GM23338 (cell line): ENCODE results near the gene PRMT7. TPM values are rescaled to one million over a fixed set of nuclear protein-coding genes. Genes with fewer than 3 reads are reported as not detected.

Source experiments
- ATAC-seq: fragments of 200-7000 bp; cut with Tn5 transposase; 3 replicates; pipeline ENCODE4 v1.9.1; 2020
- DNase-seq: peaks from one replicate; pipeline ENCODE4 v3.0.0-alpha.2; 2015; ENCODE audit warnings: low spot score
- H2AFZ ChIP-seq: fragments of 200-600 bp; sonication (generic); 2 replicates; pipeline ENCODE4 v1.8.0; 2016; ENCODE audit warnings: antibody characterized with exemption, mild to moderate bottlenecking, moderate library complexity
- H3F3A ChIP-seq: fragments of 200-600 bp; sonication (generic); replicated peaks from 2 replicates; pipeline ENCODE4 v1.8.0; 2017; ENCODE audit warnings: antibody characterized with exemption, mixed run types, low read depth
- H3K27ac ChIP-seq: fragments of 200-600 bp; sonication (generic); 2 replicates; pipeline ENCODE4 v1.6.1; 2016; ENCODE audit warnings: low read depth
- H3K27me3 ChIP-seq: fragments of 200-600 bp; sonication (generic); 2 replicates; pipeline ENCODE4 v1.8.0; 2016; ENCODE audit warnings: mild to moderate bottlenecking, mixed run types, moderate library complexity; ENCODE audit not compliant: insufficient read depth
- H3K36me3 ChIP-seq: fragments of 200-600 bp; sonication (generic); 2 replicates; pipeline ENCODE4 v1.8.0; 2016; ENCODE audit warnings: mild to moderate bottlenecking; ENCODE audit not compliant: insufficient read depth
- H3K4me1 ChIP-seq: fragments of 200-600 bp; sonication (generic); 2 replicates; pipeline ENCODE4 v1.8.0; 2016; ENCODE audit warnings: mild to moderate bottlenecking, moderate library complexity; ENCODE audit not compliant: insufficient read depth
- H3K4me2 ChIP-seq: fragments of 200-600 bp; sonication (generic); 2 replicates; pipeline ENCODE4 v1.7.1; 2017; ENCODE audit warnings: mixed run types
- H3K4me3 ChIP-seq: fragments of 200-600 bp; sonication (generic); 2 replicates; pipeline ENCODE4 v1.6.1; 2016; ENCODE audit warnings: mixed run types
- H3K79me2 ChIP-seq: fragments of 200-600 bp; sonication (generic); replicated peaks from 2 replicates; pipeline ENCODE4 v1.8.0; 2017; ENCODE audit warnings: mild to moderate bottlenecking; ENCODE audit not compliant: insufficient read depth
- H3K9me2 ChIP-seq: fragments of 200-600 bp; sonication (generic); 2 replicates; pipeline ENCODE4 v1.8.0; 2017; ENCODE audit not compliant: insufficient read depth
- H4K20me1 ChIP-seq: fragments of 200-600 bp; sonication (generic); replicated peaks from 2 replicates; pipeline ENCODE4 v1.8.0; 2017; ENCODE audit warnings: mild to moderate bottlenecking; ENCODE audit not compliant: insufficient read depth
- H3K27ac Mint-ChIP-seq: 2 replicates; pipeline ENCODE4 v1.8.0; 2020; ENCODE audit warnings: inconsistent platforms, mild to moderate bottlenecking, moderate library complexity, mixed read lengths
- H3K27me3 Mint-ChIP-seq: 3 replicates; pipeline ENCODE4 v1.8.0; 2022; ENCODE audit warnings: low read depth, mild to moderate bottlenecking, moderate library complexity, mixed read lengths, inconsistent platforms; ENCODE audit not compliant: insufficient read depth, poor library complexity
- H3K36me3 Mint-ChIP-seq: 3 replicates; pipeline ENCODE4 v1.8.0; 2021; ENCODE audit warnings: low read depth, mild to moderate bottlenecking, inconsistent platforms, moderate library complexity, mixed read lengths
- H3K4me1 Mint-ChIP-seq: 3 replicates; pipeline ENCODE4 v1.8.0; 2020; ENCODE audit warnings: mild to moderate bottlenecking, inconsistent platforms, mixed read lengths
- H3K4me3 Mint-ChIP-seq: 3 replicates; pipeline ENCODE4 v1.8.0; 2021; ENCODE audit warnings: moderate library complexity, mild to moderate bottlenecking, inconsistent platforms, mixed read lengths
- H3K9me3 Mint-ChIP-seq: 3 replicates; pipeline ENCODE4 v1.8.0; 2020; ENCODE audit warnings: moderate library complexity, mild to moderate bottlenecking, inconsistent platforms, mixed read lengths
- CREB1 ChIP-seq: fragments of 250-450 bp; sonication (Bioruptor Pico); IDR thresholded peaks from 2 replicates; pipeline ENCODE4 v1.5.0; 2020; ENCODE audit warnings: low read depth, mild to moderate bottlenecking, moderate library complexity
- EZH2 ChIP-seq: fragments of 200-600 bp; sonication (generic); IDR thresholded peaks from one replicate; pipeline ENCODE4 v1.8.0; 2017; ENCODE audit warnings: antibody characterized with exemption, mild to moderate bottlenecking, low read depth; ENCODE audit not compliant: unreplicated experiment
- JUNB ChIP-seq: IDR thresholded peaks from one replicate; pipeline ENCODE4 v1.6.1; 2016; ENCODE audit warnings: antibody characterized with exemption; ENCODE audit not compliant: unreplicated experiment
- NANOG ChIP-seq: IDR thresholded peaks from 2 replicates; pipeline ENCODE4 v1.6.1; 2016; ENCODE audit warnings: antibody characterized with exemption, borderline replicate concordance
- ZNF331 ChIP-seq: fragments of 250-450 bp; sonication (Bioruptor Pico); IDR thresholded peaks from 2 replicates; pipeline ENCODE4 v1.5.0; 2020; ENCODE audit warnings: low read depth, mild to moderate bottlenecking, moderate library complexity
- polyA plus RNA-seq: library from polyadenylated mRNA; unstranded; fragments of >200 nt; fragmentation: Nextera tagmentation; extraction: Ambion mirVana; gene quantifications from 2 replicates; pipeline ENCODE4 v1.2.1, GENCODE V29; 2016
- total RNA-seq: library from RNA; depleted of rRNA; stranded (reverse); fragments of >200 nt; shearing (Covaris generic); gene quantifications from 2 replicates; pipeline ENCODE4 v1.2.3, GENCODE V29; 2014
- TF ChIP-seq, protein P1 (sequence below), 2 experiments: fragments of 200-600 bp in 1 of 2; sonication (generic) in 1 of 2; conservative IDR thresholded peaks; 2 replicates each; pipeline versions ENCODE4 v1.5.1 to v1.6.1; 2016 to 2017; ENCODE audit warnings: antibody characterized with exemption in 2 of 2, low read depth in 2 of 2, mild to moderate bottlenecking in 2 of 2, moderate library complexity in 1 of 2
- TF ChIP-seq, protein P2 (sequence below): IDR thresholded peaks from one replicate; pipeline ENCODE4 v1.6.1; 2018; ENCODE audit warnings: antibody characterized with exemption; ENCODE audit not compliant: unreplicated experiment
- TF ChIP-seq, protein P3 (sequence below): IDR thresholded peaks from 2 replicates; pipeline ENCODE4 v1.6.1; 2016; ENCODE audit warnings: antibody characterized with exemption

PRMT7 gene
- total and polyA plus RNA-seq, 2 experiments from 2014 or later = 20.2 to 65.3 TPM

DNA sequence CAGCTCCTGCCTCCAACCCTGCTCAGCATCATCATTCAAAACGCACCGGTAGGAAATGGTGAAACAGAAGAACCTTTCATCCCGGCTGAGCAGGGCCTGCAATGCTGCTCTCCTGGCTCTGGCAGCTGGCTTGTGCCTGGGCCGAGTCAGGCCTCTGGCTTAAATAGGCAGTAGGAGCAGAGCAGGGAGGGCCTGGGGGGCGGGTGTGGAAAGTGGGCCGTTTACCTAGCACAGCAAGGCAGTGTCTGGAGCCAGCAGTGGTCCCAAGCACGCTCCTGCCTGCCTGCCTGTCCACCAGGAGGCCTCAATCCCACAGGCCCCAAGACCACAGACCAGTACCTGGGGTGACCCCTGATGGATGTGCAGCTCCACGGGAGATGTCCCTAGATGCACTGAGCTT is 78.2 kb downstream of the PRMT7 start:
- H4K20me1 ChIP-seq = no peaks in the 10 kb centered on the region
- H3F3A ChIP-seq = no peaks in the 10 kb centered on the region
- no peak overlapping the region for H3K4me2 ChIP-seq
- TF ChIP-seq, protein P1, sequence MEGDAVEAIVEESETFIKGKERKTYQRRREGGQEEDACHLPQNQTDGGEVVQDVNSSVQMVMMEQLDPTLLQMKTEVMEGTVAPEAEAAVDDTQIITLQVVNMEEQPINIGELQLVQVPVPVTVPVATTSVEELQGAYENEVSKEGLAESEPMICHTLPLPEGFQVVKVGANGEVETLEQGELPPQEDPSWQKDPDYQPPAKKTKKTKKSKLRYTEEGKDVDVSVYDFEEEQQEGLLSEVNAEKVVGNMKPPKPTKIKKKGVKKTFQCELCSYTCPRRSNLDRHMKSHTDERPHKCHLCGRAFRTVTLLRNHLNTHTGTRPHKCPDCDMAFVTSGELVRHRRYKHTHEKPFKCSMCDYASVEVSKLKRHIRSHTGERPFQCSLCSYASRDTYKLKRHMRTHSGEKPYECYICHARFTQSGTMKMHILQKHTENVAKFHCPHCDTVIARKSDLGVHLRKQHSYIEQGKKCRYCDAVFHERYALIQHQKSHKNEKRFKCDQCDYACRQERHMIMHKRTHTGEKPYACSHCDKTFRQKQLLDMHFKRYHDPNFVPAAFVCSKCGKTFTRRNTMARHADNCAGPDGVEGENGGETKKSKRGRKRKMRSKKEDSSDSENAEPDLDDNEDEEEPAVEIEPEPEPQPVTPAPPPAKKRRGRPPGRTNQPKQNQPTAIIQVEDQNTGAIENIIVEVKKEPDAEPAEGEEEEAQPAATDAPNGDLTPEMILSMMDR (conservative IDR thresholded peaks at IDR 0.05; ENCODE audit: low read depth in 2 of 2) = peak in 1 of 2 experiments; percentile 21; a peak in 1 of 4 replicates
- no peak for TF ChIP-seq EZH2
- peaks cover 51% of the 10 kb centered on the region for H3K4me1 Mint-ChIP-seq
- H3K27me3 Mint-ChIP-seq = peaks cover 8% of the 10 kb centered on the region
- H3K4me3 ChIP-seq = no peak overlapping the region
- H3K4me3 Mint-ChIP-seq = no peak overlapping the region
- peaks cover 4% of the 10 kb centered on the region; the same call in 1 of the 2 replicates for H3K9me2 ChIP-seq
- no peak overlapping the region for H2AFZ ChIP-seq
- H3K27ac ChIP-seq = no peak overlapping the region
- no peaks in the 10 kb centered on the region for H3K79me2 ChIP-seq
- ATAC-seq (peak; percentile 8; the same call in 1 of the 3 replicates), DNase-seq (no peak)
- H3K27me3 ChIP-seq = no peaks in the 10 kb centered on the region
- H3K9me3 Mint-ChIP-seq = no peaks in the 10 kb centered on the region
- no peak overlapping the region for H3K27ac Mint-ChIP-seq
- no peaks in the 10 kb centered on the region for H3K36me3 Mint-ChIP-seq
- no peaks in the 10 kb centered on the region for H3K36me3 ChIP-seq
- peaks cover 43% of the 10 kb centered on the region for H3K4me1 ChIP-seq

DNA sequence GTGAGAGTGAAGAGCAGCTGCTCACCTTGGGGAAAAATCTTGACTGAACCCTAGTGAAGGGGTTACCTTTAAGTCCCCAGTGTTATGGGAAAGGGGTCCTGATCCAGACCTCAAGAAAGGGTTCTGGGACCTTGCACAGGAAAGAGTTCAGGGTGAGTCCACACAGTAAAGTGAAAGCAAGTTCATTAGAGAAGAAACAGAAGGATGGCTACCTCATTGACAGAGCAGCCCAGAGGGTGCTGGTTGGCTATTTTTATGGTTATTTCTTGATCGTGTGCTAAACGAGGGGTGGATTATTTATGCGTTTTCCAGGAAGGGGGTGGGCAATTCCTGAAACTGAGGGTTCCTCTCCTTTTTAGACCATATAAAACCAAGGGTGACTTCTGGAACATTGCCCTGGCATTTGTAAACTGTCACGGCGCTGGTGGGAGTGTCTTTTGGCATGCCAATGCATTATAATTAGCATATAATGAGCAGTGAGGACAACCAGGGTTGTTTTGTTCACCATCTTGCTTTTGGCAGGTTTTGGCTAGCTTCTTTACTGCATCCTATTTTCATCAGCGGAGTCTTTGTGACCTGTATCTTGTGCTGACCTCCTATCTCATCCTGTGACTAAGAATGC is 79.0 kb downstream of the PRMT7 start:
- DNase-seq (no peak), ATAC-seq (no peak)
- H3K79me2 ChIP-seq = no peaks in the 10 kb centered on the region
- no peak overlapping the region for H2AFZ ChIP-seq
- Mint-ChIP-seq H3K36me3 (no peaks in the 10 kb centered on the region), H3K4me1 (peaks cover 45% of the 10 kb centered on the region), H3K9me3 (no peaks in the 10 kb centered on the region), H3K4me3 (no peak overlapping the region), H3K27me3 (peaks cover 8% of the 10 kb centered on the region), H3K27ac (no peak overlapping the region)
- peaks cover 35% of the 10 kb centered on the region for H3K4me1 ChIP-seq
- no peak overlapping the region for H3K4me3 ChIP-seq
- H3K27ac ChIP-seq = no peak overlapping the region
- no peaks in the 10 kb centered on the region for H3F3A ChIP-seq
- H3K27me3 ChIP-seq = no peaks in the 10 kb centered on the region
- H3K36me3 ChIP-seq = no peaks in the 10 kb centered on the region
- H4K20me1 ChIP-seq = no peaks in the 10 kb centered on the region
- H3K9me2 ChIP-seq = peaks cover 4% of the 10 kb centered on the region; the same call in 1 of the 2 replicates
- TF ChIP-seq CREB1 (no peak), NANOG (no peak), ZNF331 (CRISPR knock-in tag) (no peak), JUNB (no peak)
- TF ChIP-seq, protein P2, sequence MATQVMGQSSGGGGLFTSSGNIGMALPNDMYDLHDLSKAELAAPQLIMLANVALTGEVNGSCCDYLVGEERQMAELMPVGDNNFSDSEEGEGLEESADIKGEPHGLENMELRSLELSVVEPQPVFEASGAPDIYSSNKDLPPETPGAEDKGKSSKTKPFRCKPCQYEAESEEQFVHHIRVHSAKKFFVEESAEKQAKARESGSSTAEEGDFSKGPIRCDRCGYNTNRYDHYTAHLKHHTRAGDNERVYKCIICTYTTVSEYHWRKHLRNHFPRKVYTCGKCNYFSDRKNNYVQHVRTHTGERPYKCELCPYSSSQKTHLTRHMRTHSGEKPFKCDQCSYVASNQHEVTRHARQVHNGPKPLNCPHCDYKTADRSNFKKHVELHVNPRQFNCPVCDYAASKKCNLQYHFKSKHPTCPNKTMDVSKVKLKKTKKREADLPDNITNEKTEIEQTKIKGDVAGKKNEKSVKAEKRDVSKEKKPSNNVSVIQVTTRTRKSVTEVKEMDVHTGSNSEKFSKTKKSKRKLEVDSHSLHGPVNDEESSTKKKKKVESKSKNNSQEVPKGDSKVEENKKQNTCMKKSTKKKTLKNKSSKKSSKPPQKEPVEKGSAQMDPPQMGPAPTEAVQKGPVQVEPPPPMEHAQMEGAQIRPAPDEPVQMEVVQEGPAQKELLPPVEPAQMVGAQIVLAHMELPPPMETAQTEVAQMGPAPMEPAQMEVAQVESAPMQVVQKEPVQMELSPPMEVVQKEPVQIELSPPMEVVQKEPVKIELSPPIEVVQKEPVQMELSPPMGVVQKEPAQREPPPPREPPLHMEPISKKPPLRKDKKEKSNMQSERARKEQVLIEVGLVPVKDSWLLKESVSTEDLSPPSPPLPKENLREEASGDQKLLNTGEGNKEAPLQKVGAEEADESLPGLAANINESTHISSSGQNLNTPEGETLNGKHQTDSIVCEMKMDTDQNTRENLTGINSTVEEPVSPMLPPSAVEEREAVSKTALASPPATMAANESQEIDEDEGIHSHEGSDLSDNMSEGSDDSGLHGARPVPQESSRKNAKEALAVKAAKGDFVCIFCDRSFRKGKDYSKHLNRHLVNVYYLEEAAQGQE = no peak
- TF ChIP-seq, protein P3, sequence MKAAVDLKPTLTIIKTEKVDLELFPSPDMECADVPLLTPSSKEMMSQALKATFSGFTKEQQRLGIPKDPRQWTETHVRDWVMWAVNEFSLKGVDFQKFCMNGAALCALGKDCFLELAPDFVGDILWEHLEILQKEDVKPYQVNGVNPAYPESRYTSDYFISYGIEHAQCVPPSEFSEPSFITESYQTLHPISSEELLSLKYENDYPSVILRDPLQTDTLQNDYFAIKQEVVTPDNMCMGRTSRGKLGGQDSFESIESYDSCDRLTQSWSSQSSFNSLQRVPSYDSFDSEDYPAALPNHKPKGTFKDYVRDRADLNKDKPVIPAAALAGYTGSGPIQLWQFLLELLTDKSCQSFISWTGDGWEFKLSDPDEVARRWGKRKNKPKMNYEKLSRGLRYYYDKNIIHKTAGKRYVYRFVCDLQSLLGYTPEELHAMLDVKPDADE = no peak
- H3K4me2 ChIP-seq = no peak overlapping the region
